ENCODE data around the gene CHST14.
A peak's percentile ranks its signal among the peaks of the same experiment; 100 is the strongest.
"Not testable (repeated sequence)": the region's sequence is repeated elsewhere in the genome, so short reads cannot be mapped to it uniquely, and the experiment has no call there.

CHST14 gene

DNA sequence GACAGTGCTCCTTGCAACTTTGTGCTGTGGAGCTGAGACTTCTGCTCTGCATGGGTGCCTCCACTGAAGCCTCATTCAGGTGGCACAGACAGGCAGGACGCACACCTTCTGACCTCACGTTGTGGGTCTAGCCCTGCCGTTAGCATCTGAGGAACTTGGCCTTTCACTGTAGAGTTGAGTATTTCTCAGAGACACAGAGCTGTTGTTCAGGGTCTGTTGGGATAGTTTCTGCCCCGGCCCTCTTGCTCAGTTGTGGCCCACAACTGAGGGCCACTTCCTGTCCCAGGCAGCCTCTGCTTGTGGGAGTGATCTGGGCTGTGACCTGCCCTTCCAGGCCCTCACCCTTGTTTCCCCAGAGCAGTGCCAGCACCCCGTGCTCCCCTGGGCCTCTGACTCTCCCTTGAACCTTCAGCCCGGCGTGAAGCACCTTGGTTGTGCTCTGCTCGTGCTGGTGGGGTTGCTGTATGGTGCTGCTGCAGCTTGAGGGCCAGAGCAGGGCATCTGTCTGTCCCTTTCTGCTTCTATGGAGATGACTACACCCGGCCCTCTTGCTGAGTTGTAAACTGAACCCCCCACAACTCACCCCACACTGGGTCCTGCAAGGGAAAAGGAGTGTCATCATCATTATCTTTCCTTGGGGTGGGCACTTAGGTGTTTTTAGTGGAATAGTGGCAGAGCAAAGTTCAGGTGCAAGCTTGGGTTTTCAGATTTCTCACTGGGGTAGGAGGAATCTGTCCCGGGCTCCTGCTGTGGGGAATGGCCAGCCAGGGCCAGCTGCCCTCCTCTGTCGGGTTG, 18.3 kb upstream of the CHST14 start:
- Histone ChIP-seq H4K20me1 (ENCODE audit: control insufficient read depth, insufficient read depth, low read depth, low read length) (peaks cover 15% of the 10 kb centered on the region), H3K36me3 (ENCODE audit: control insufficient read depth, low read length) (no peaks in the 10 kb centered on the region), H3K9me3 (ENCODE audit: control insufficient read depth, insufficient read depth, low read length) (no peaks in the 10 kb centered on the region), H3K27me3 (ENCODE audit: control insufficient read depth, low read length) (no peaks in the 10 kb centered on the region), H3K79me2 (ENCODE audit: control insufficient read depth, low read length) (peaks cover 90% of the 10 kb centered on the region), H3K27ac (ENCODE audit: low read depth, low read length) (peak overlapping the region; percentile 6; the same call in 1 of the 2 replicates), H3K4me1 (ENCODE audit: control insufficient read depth, low read length) (peaks cover 32% of the 10 kb centered on the region), H3K4me2 (ENCODE audit: low read length) (peak overlapping the region; percentile 53), H3F3A (ENCODE audit: control insufficient read depth, insufficient read depth) (no peaks in the 10 kb centered on the region), H3K4me3 (ENCODE audit: low read length) (peak overlapping the region; percentile 13; the same call in 1 of the 2 replicates), H3K9me2 (replicated peaks; ENCODE audit: control insufficient read depth, low read length) (no peaks in the 10 kb centered on the region)
- TF ChIP-seq EZH2phosphoT487 (IDR thresholded peaks at IDR 0.05; ENCODE audit: borderline replicate concordance, low read length): no peak
- TF ChIP-seq, protein P1, sequence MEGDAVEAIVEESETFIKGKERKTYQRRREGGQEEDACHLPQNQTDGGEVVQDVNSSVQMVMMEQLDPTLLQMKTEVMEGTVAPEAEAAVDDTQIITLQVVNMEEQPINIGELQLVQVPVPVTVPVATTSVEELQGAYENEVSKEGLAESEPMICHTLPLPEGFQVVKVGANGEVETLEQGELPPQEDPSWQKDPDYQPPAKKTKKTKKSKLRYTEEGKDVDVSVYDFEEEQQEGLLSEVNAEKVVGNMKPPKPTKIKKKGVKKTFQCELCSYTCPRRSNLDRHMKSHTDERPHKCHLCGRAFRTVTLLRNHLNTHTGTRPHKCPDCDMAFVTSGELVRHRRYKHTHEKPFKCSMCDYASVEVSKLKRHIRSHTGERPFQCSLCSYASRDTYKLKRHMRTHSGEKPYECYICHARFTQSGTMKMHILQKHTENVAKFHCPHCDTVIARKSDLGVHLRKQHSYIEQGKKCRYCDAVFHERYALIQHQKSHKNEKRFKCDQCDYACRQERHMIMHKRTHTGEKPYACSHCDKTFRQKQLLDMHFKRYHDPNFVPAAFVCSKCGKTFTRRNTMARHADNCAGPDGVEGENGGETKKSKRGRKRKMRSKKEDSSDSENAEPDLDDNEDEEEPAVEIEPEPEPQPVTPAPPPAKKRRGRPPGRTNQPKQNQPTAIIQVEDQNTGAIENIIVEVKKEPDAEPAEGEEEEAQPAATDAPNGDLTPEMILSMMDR (IDR thresholded peaks at IDR 0.05; ENCODE audit: low read depth, low read length, poor library complexity, severe bottlenecking): no peak

DNA sequence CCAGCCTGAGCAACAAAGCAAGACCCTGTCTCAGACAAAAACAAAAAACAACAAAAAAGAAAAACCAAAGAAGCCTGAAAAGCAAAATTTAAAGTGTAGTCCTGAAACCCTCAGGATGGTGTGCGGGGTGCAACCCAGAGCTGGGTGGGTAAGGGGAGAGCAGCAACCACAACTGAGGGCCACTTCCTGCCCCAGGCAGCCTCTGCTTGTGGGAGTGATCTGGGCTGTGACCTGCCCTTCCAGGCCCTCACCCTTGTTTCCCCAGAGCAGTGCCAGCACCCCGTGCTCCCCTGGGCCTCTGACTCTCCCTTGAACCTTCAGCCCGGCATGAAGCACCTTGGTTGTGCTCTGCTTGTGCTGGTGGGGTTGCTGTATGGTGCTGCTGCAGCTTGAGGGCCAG, 16.8 kb upstream of the CHST14 start:
- H3K4me3 ChIP-seq (ENCODE audit: low read length); H3F3A ChIP-seq (ENCODE audit: control insufficient read depth, insufficient read depth); H3K9me3 ChIP-seq (ENCODE audit: control insufficient read depth, insufficient read depth, low read length); H3K4me2 ChIP-seq (ENCODE audit: low read length); H3K36me3 ChIP-seq (ENCODE audit: control insufficient read depth, low read length); H3K9me2 ChIP-seq (replicated peaks; ENCODE audit: control insufficient read depth, low read length); H3K27me3 ChIP-seq (ENCODE audit: control insufficient read depth, low read length); H3K27ac ChIP-seq (ENCODE audit: low read depth, low read length): not testable (repeated sequence)
- Histone ChIP-seq H4K20me1 (ENCODE audit: control insufficient read depth, insufficient read depth, low read depth, low read length) (peaks cover 15% of the 10 kb centered on the region), H3K4me1 (ENCODE audit: control insufficient read depth, low read length) (peaks cover 32% of the 10 kb centered on the region), H3K79me2 (ENCODE audit: control insufficient read depth, low read length) (peaks cover 89% of the 10 kb centered on the region)

DNA sequence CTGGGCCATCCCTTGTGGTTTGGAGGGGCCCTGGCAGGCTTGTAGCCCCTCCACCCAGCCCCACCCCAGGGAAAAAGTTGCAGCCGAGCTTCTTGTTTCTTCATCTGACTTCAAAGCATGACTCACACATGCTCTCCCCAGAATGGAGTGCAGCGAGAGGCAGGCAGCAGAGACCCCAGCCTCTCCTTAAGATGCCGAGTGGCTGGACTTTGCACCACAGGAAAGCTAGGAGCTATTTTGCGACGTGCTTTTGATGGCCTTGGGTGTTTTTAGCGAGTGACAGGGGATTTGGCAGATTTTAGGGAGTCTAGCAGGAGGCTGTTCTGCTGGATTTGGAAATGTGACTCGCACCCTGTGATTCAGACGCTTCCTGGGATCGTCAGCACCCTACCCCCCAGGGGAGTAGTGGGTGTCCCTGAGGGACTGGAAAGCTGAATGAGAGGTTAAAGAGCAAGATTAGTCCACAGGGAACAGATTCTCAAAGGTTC, 15.8 kb upstream of the CHST14 start:
- H3K4me2 ChIP-seq (ENCODE audit: low read length): no peak overlapping the region

DNA sequence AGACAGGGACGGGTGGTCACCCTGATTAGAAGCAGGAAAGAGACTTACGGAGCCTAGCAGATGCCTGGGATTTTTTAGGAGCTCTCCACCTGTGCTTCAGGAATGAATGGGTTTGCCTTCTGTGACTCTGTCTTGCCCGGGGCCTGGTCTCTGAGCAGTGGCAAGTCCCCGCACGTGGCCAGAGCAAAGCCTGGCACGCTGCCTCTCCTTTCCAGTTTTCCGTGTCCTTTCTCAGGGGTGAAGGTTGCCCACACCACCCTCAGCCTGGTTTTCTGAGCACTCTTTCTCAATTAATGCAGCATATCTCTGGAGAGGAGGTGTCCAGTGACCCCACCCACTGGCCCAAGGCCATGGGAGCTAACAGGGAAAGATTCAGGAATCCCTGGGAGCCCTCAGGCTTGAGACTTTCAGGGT, 14.5 kb upstream of the CHST14 start:
- no peaks in the 10 kb centered on the region for H3K9me2 ChIP-seq (replicated peaks; ENCODE audit: control insufficient read depth, low read length)
- H3K4me3 ChIP-seq (ENCODE audit: low read length): no peak overlapping the region
- no peaks in the 10 kb centered on the region for H3K9me3 ChIP-seq (ENCODE audit: control insufficient read depth, insufficient read depth, low read length)
- H3F3A ChIP-seq (ENCODE audit: control insufficient read depth, insufficient read depth): no peaks in the 10 kb centered on the region
- peaks cover 29% of the 10 kb centered on the region for H3K4me1 ChIP-seq (ENCODE audit: control insufficient read depth, low read length)
- H3K4me2 ChIP-seq (ENCODE audit: low read length): no peak overlapping the region
- H4K20me1 ChIP-seq (ENCODE audit: control insufficient read depth, insufficient read depth, low read depth, low read length): peaks cover 15% of the 10 kb centered on the region
- no peaks in the 10 kb centered on the region for H3K36me3 ChIP-seq (ENCODE audit: control insufficient read depth, low read length)
- H3K27me3 ChIP-seq (ENCODE audit: control insufficient read depth, low read length): no peaks in the 10 kb centered on the region
- TF ChIP-seq EZH2phosphoT487 (IDR thresholded peaks at IDR 0.05; ENCODE audit: borderline replicate concordance, low read length): no peak
- TF ChIP-seq, protein P1 (IDR thresholded peaks at IDR 0.05; ENCODE audit: low read depth, low read length, poor library complexity, severe bottlenecking): no peak
- no peak overlapping the region for H3K27ac ChIP-seq (ENCODE audit: low read depth, low read length)
- H3K79me2 ChIP-seq (ENCODE audit: control insufficient read depth, low read length): peaks cover 69% of the 10 kb centered on the region

More for the DNA sequence above, 15.8 kb upstream of the CHST14 start:
- no peaks in the 10 kb centered on the region for H3K36me3 ChIP-seq (ENCODE audit: control insufficient read depth, low read length)
- H3K27ac ChIP-seq (ENCODE audit: low read depth, low read length): no peak overlapping the region
- no peak overlapping the region for H3K4me3 ChIP-seq (ENCODE audit: low read length)
- no peaks in the 10 kb centered on the region for H3K9me2 ChIP-seq (replicated peaks; ENCODE audit: control insufficient read depth, low read length)
- no peak for TF ChIP-seq EZH2phosphoT487 (IDR thresholded peaks at IDR 0.05; ENCODE audit: borderline replicate concordance, low read length)
- TF ChIP-seq, protein P1 (IDR thresholded peaks at IDR 0.05; ENCODE audit: low read depth, low read length, poor library complexity, severe bottlenecking): no peak
- no peaks in the 10 kb centered on the region for H3K27me3 ChIP-seq (ENCODE audit: control insufficient read depth, low read length)
- peaks cover 80% of the 10 kb centered on the region for H3K79me2 ChIP-seq (ENCODE audit: control insufficient read depth, low read length)
- no peaks in the 10 kb centered on the region for H3K9me3 ChIP-seq (ENCODE audit: control insufficient read depth, insufficient read depth, low read length)
- no peaks in the 10 kb centered on the region for H3F3A ChIP-seq (ENCODE audit: control insufficient read depth, insufficient read depth)
- H3K4me1 ChIP-seq (ENCODE audit: control insufficient read depth, low read length): peaks cover 32% of the 10 kb centered on the region
- peaks cover 15% of the 10 kb centered on the region for H4K20me1 ChIP-seq (ENCODE audit: control insufficient read depth, insufficient read depth, low read depth, low read length)

Data from DOHH2 (cell line).